ENCODE measurements around the gene TBX10.
"Not testable (repeated sequence)": the region's sequence is repeated elsewhere in the genome, so short reads cannot be mapped to it uniquely, and the experiment has no call there.

TBX10 gene

DNA sequence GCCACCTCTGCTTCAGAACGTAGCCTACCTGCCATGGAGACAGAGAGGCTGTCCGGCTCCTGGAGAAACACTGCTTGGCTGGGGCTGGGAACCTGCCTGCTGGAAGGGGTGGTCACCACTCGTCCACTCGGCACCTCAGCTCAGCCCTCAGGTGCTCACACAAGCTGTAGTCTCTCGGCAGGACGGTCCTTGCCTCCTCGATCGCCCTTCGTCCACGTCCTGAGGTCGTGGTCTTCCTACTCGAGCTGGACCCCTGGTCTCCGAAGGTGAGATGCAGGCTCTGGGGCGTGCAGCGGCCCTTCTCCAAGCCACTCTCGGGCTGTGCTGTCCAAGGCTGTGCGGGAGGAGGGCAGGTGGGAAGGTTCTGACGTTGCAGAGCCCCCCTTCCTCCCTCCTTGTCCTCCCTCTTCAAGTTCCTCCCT lies at the start of gene TBX10:
TBX10 (minus strand) TSS at position 326 of the 422 bp plus-strand sequence; CDS start at position 35, 291 bp downstream.
- no peak for DNase-seq

- no peak for DNase-seq
Measured at GRCh38 chr11:67689178-67689577, 49.6 kb upstream of the TBX10 start.

DNA sequence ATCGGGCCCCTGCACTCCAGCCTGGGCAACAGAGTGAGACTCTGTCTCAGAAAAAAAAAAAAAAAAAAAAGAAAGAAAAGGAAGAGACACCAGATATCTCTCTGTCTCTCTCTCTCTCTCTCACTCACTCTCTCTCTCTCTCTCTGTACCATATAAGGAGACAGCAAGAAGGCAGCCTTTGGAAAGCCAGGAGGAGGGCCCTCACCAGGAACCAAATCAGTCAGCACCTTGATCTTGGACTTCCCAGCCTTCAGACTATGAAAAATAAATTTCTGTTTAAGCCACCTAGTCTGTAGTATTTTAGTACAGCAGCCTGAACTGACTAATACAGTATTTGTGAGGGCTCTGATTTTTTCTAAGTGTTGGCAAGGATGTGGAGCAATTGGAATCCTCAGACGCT lies 48.4 kb upstream of the TBX10 start:
- DNase-seq, result no peak

DNA sequence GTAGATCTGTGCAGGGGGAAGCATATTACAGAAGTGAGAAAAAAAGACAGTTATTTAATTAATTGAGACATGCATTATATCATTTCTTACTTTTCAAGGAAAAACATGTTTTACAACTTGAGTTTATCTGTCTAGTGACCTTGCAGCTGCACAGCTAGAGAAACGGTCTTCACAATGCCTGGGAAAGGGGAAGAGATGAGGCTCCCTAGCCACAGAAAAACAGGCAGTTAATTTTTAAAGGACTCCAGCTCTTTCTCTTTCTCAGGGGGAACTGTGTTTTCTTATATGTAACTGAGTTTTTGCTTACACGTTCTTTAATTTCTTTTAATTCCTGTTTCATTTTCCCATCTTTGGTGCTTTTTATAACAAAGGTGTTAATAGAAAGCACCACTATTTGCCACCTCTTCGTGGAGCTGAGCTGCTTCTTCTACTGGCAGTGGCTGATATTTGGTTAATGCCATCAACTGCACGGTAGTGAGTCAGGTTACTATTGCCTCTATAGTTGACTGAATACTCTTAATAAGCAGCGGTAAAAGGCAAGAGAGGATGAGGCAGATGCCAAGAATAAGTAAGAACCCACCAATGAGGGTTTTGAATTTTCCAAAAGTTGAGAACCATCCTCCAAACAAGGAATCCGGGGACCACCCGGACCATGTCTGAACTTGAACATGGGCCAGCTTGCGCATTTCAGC lies 46.2 kb upstream of the TBX10 start:
- DNase-seq, result not testable (repeated sequence)

DNA sequence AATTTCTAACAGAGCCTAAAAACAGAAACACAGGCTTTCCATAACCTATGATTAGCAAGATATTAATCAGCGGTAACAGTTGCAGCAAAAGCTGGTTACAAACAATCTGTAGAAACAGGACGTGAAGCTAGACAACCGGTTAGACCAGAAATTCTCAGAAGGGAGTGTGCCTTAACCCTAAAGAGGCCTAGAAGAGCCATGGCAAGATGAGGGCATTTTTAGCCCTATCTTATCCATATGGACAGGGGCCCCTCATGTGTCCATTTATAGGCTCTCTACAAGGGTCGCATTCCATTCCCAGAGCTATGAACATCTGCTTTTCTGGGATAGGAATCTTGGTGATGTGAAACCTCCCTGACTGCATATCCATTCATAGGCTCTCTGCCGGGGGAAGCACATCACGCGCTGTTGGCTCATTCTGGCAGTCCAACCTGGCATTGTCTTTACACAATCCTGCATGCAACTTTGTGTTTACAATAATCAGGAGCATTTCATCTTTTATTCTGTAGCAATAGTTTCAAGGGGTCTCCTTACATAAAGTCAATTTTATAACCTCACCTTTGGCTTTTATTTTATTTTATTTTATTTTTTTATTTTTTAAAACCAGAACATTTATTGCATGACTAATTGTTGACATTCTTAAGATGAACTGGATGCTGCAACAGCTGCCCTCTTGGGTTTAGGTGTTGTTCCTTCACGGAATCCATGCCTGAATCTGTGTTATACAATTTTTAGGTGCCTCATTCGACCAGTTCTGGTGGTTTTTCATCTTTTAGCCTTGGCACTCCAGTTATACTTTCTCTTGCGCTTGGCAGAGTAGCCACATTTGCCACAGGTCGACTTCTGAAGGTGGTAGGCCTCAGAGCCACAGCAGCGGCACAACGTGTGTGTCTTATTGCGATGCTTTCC lies 42.8 kb upstream of the TBX10 start:
- not testable (repeated sequence) for DNase-seq

GRCh38 chr11:67680696-67681470 lies 41.3 kb upstream of the TBX10 start:
- DNase-seq, result no peak

- no peak for DNase-seq
Measured at GRCh38 chr11:67675058-67675747, 35.6 kb upstream of the TBX10 start.

DNA sequence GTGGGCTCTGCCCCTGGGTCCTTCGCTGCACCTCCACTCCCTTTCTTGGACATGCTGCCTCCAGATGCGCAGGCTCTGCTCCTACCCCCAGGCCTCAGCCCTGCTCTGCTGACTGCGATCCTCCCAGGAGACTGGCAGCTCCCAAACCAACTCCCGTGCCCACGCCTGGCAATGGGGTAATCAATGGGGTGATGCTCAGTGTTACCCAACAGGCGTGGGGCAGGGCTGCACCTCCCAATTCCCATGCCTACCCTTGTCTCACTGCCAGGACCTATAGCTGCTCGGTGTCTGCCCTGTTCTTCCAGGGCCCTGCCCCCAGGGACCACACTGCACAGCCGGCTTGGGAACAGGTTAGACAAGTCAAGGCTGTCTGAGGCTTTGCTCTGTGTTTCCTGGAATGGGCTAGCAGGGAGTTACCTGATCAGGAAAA lies 34.9 kb upstream of the TBX10 start, which contains the start of gene ALDH3B2:
ALDH3B2 (minus strand) TSS at position 182 of the 430 bp plus-strand sequence. CDS start 7,688 bp downstream, outside the sequence.
- DNase-seq, result no peak

- no peak for DNase-seq
Measured at GRCh38 chr11:67673902-67674301, 34.3 kb upstream of the TBX10 start.

- no peak for DNase-seq
Measured at GRCh38 chr11:67673358-67673757, 33.8 kb upstream of the TBX10 start.

DNA sequence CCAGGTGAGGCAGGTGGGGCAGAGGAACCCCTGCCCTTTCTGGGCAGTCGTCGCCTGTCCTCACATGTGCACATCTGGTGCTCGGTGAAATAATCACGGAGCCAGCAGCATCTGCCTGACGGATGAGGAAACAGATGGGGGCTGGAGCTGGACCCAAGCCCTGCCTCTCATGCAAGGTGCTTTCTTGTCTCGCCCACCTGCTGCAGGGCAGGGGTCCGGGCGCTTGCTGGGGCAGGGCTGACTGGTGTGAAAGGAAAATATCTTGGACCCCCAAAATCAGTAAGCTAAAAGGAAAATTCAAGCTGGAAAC lies 31.6 kb upstream of the TBX10 start:
- no peak for DNase-seq

GRCh38 chr11:67670316-67671210 lies 31.0 kb upstream of the TBX10 start:
- no peak for DNase-seq

DNA sequence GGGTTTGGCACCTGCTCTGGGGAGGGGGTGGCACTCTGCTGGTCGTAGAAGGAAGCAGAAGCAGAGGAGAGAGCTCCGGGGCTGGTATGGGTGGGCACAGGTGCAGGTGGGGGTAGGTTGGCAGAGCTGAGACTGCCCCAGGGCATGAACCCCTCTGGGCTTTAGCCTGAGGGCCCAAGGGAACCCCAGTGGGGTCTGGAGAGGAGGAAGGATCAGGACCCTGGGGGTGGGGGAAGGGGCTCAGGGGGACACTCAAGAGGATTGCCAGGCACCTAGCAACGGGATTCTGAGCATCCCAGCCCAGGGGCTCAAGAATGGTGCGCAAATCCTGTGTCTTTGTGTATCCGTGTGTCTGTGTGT lies 28.6 kb upstream of the TBX10 start:
- peak; percentile 42 for DNase-seq

DNA sequence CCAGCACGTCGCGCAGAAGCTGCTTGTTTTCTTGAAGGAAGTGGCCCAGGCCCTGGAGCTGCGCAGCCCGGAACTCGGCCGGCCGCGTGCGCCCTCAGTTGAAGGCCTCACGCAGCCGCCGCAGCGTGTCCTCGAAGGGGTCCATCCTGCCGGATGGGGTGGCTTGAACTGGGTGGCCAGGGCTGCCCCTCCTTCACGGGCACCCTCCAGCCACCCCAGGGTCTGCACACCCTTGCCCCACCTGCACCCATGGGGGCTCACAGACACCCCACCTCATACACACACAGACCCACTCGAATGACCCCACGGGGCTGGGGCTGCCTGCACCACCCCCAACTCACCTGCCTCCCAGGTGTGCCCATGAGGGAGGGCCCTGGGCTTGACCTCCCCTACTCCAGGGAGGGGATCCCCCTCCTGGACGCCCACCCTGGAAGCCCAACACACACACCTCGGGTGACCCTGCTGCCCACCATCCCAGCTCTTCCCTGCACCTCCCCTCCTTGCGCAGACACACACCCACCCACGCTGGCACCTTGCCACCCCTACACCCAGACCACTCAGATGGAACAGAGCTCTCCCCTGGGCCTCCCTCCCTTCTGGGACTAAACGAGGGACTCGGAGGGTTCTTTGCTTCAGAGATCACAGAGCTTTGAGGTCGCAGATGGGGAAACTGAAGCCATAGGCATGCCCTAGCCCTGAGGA lies 28.1 kb upstream of the TBX10 start:
- DNase-seq, result no peak

- DNase-seq, result peak; percentile 37
Measured at GRCh38 chr11:67666676-67667489, 27.3 kb upstream of the TBX10 start.

DNA sequence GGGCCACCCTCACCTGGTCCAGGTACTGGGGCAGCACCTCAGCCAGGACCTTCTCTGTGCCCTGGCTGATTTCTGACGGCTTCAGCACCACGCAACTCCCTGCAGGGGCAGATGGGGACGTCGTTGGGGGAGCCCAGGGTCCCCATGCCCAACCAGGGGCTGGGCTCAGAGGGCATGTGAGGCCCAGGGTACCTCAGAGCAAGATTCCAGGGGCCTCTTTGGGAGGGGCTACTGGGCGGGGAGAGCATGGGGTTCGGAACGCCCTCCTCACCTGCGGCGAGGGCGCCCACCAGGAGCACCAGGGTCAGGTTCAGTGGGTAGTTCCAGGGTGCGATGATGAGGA lies 26.7 kb upstream of the TBX10 start:
- DNase-seq, result peak; percentile 35

- DNase-seq, result peak; percentile 40
Measured at GRCh38 chr11:67665541-67666302, 26.2 kb upstream of the TBX10 start.

- DNase-seq, result no peak
Measured at GRCh38 chr11:67664696-67665540, 25.4 kb upstream of the TBX10 start.
